ENCODE measurements around the gene MAFF.

Gene MAFF

DNA sequence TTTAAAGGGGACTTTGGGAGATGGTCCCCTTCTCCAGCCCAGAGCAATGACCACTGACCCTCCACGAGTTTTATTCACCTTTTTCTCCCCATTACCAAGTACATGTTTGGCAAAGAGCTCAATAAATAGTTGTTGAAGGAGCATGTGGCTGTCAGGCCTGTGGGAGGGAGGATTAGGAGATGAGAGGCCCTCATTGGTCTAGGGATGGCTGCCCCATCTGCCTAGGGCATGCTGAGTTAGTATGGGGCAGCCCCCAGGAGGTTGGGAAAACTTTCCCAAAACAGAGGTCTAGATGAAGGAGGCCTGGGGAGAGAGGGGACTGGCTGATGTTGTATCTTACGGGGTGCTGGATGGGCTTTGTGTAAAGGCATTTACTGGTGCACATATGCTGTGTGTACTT lies 10.6 kb downstream of the MAFF start:
- H2AFZ ChIP-seq (ENCODE audit: low read depth, low read length), result no peak overlapping the region
- DNase-seq, result no peak

DNA sequence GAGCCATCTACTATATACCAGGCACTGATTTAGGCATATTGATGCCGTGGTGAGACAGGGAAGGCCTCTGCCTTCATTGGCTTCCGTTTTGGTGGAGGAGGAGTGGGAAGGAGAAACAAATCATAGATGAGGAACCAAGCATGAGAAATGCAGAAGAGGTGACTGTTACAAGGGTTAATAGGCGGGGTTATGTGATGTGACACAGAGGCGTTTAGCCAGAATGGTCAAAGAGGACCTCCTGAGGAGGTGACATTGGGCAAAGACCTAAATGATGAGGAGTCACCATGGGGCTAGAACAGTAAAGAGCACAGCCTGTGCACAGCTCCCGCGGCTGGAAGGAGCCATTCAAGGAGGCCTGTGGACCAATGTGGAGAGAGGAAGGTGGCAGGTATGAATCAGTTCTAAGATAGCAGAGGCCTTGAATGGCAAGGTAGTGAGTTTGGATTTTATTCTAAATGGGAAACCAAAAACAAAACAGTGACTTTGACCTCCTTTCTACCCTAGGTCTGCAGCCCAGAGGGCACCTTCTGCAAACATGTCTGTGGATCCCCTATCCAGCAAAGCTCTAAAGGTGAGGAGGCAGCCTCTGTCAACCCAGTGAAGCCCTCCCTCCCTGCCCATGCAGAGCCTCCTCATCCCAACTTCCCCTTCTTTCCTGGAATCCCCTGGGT lies 11.7 kb downstream of the MAFF start:
- Histone ChIP-seq H2AK5ac (ENCODE audit: low read length, severe bottlenecking) (no peak overlapping the region), H3K27me3 (ENCODE audit: control insufficient read depth in 1 of 2, insufficient read depth in 1 of 2, low read length in 2 of 2) (no peaks in the 10 kb centered on the region), H2BK5ac (ENCODE audit: low read depth, low read length, poor library complexity, severe bottlenecking) (no peak overlapping the region), H3K18ac (ENCODE audit: low read depth in 1 of 2, low read length in 2 of 2) (no peak overlapping the region), H2BK120ac (ENCODE audit: low read depth, low read length) (no peak overlapping the region), H3K9ac (ENCODE audit: low read length) (peak overlapping the region; percentile 49), H3K9me3 (ENCODE audit: control insufficient read depth, low read length) (no peaks in the 10 kb centered on the region), H2AFZ (ENCODE audit: low read depth, low read length) (no peak overlapping the region), H4K91ac (ENCODE audit: low read length) (no peak overlapping the region), H2BK15ac (ENCODE audit: low read depth, poor library complexity, severe bottlenecking) (no peak overlapping the region), H3K4me3 (ENCODE audit: insufficient read depth in 1 of 2, low read depth in 1 of 2, low read length in 2 of 2) (no peak overlapping the region), H2BK12ac (ENCODE audit: low read length in 2 of 2) (peak overlapping the region in 1 of 2 experiments; percentile 33), H3K4ac (ENCODE audit: low read depth in 1 of 2, low read length in 2 of 2) (no peak overlapping the region), H3K4me1 (ENCODE audit: control insufficient read depth, insufficient read depth, low read depth, low read length) (peaks cover 18% of the 10 kb centered on the region), H4K8ac (ENCODE audit: low read length) (no peak overlapping the region), H3K27ac (ENCODE audit: low read length, poor library complexity, severe bottlenecking) (no peak overlapping the region), H3K14ac (ENCODE audit: low read length in 2 of 2) (peak overlapping the region in 1 of 2 experiments; percentile 72), H3K23ac (ENCODE audit: low read length in 2 of 2) (peak overlapping the region in 1 of 2 experiments; percentile 47), H3K36me3 (ENCODE audit: control insufficient read depth in 1 of 2, insufficient read depth in 2 of 2, low read depth in 1 of 2, low read length in 2 of 2) (peaks cover 34 to 52% of the 10 kb centered on the region in 2 experiments), H3K4me2 (ENCODE audit: low read length, poor library complexity, severe bottlenecking) (no peak overlapping the region), H3K79me1 (replicated peaks; ENCODE audit: low read length, poor library complexity, severe bottlenecking) (peaks cover 37% of the 10 kb centered on the region)
- DNase-seq, result peak; percentile 38
- WGBS, result 94% methylated on average over 6 of the region's 6 CpGs

More for the DNA sequence above, 10.6 kb downstream of the MAFF start:
- Histone ChIP-seq H3K9me3 (ENCODE audit: control insufficient read depth, low read length) (no peaks in the 10 kb centered on the region), H3K14ac (ENCODE audit: low read length in 2 of 2) (no peak overlapping the region), H3K79me1 (replicated peaks; ENCODE audit: low read length, poor library complexity, severe bottlenecking) (peaks cover 44% of the 10 kb centered on the region), H3K4me2 (ENCODE audit: low read length, poor library complexity, severe bottlenecking) (no peak overlapping the region), H4K91ac (ENCODE audit: low read length) (no peak overlapping the region), H2AK5ac (ENCODE audit: low read length, severe bottlenecking) (no peak overlapping the region), H3K4me3 (ENCODE audit: insufficient read depth in 1 of 2, low read depth in 1 of 2, low read length in 2 of 2) (no peak overlapping the region), H3K4ac (ENCODE audit: low read depth in 1 of 2, low read length in 2 of 2) (no peak overlapping the region), H3K9ac (ENCODE audit: low read length) (no peak overlapping the region), H3K23ac (ENCODE audit: low read length in 2 of 2) (no peak overlapping the region), H2BK12ac (ENCODE audit: low read length in 2 of 2) (no peak overlapping the region), H3K4me1 (ENCODE audit: control insufficient read depth, insufficient read depth, low read depth, low read length) (peaks cover 13% of the 10 kb centered on the region), H3K27me3 (ENCODE audit: control insufficient read depth in 1 of 2, insufficient read depth in 1 of 2, low read length in 2 of 2) (no peaks in the 10 kb centered on the region), H3K27ac (ENCODE audit: low read length, poor library complexity, severe bottlenecking) (no peak overlapping the region), H4K8ac (ENCODE audit: low read length) (no peak overlapping the region), H3K18ac (ENCODE audit: low read depth in 1 of 2, low read length in 2 of 2) (no peak overlapping the region), H2BK5ac (ENCODE audit: low read depth, low read length, poor library complexity, severe bottlenecking) (no peak overlapping the region), H3K36me3 (ENCODE audit: control insufficient read depth in 1 of 2, insufficient read depth in 2 of 2, low read depth in 1 of 2, low read length in 2 of 2) (peaks cover 41 to 61% of the 10 kb centered on the region in 2 experiments), H2BK15ac (ENCODE audit: low read depth, poor library complexity, severe bottlenecking) (no peak overlapping the region), H2BK120ac (ENCODE audit: low read depth, low read length) (no peak overlapping the region)
- WGBS, result 100% methylated on average over 1 of the region's 2 CpGs

GRCh38 chr22:38213990-38214301 lies 12.2 kb downstream of the MAFF start:
- peaks cover 31 to 49% of the 10 kb centered on the region in 2 experiments for H3K36me3 ChIP-seq (ENCODE audit: control insufficient read depth in 1 of 2, insufficient read depth in 2 of 2, low read depth in 1 of 2, low read length in 2 of 2)
- peak overlapping the region; percentile 5 for H4K8ac ChIP-seq (ENCODE audit: low read length)

GRCh38 chr22:38214302-38215056 lies 12.7 kb downstream of the MAFF start:
- H3K23ac ChIP-seq (ENCODE audit: low read length in 2 of 2), result no peak overlapping the region
- no peak overlapping the region for H2BK120ac ChIP-seq (ENCODE audit: low read depth, low read length)
- H3K4me2 ChIP-seq (ENCODE audit: low read length, poor library complexity, severe bottlenecking), result peak overlapping the region; percentile 8
- WGBS, result 41% methylated on average over 77 of the region's 81 CpGs
- peak overlapping the region; percentile 4 to 45 for H3K18ac ChIP-seq (ENCODE audit: low read depth in 1 of 2, low read length in 2 of 2)
- no peak overlapping the region for H2AFZ ChIP-seq (ENCODE audit: low read depth, low read length)
- peak overlapping the region; percentile 56 for H4K8ac ChIP-seq (ENCODE audit: low read length)
- no peak overlapping the region for H2AK5ac ChIP-seq (ENCODE audit: low read length, severe bottlenecking)
- peaks cover 26% of the 10 kb centered on the region for H3K4me1 ChIP-seq (ENCODE audit: control insufficient read depth, insufficient read depth, low read depth, low read length)
- H2BK15ac ChIP-seq (ENCODE audit: low read depth, poor library complexity, severe bottlenecking), result peak overlapping the region; percentile 33
- no peaks in the 10 kb centered on the region for H3K9me3 ChIP-seq (ENCODE audit: control insufficient read depth, low read length)
- DNase-seq, result peak; percentile 61
- no peaks in the 10 kb centered on the region for H3K27me3 ChIP-seq (ENCODE audit: control insufficient read depth in 1 of 2, insufficient read depth in 1 of 2, low read length in 2 of 2)
- H3K79me1 ChIP-seq (replicated peaks; ENCODE audit: low read length, poor library complexity, severe bottlenecking), result peaks cover 32% of the 10 kb centered on the region
- peak overlapping the region; percentile 6 to 31 for H3K4ac ChIP-seq (ENCODE audit: low read depth in 1 of 2, low read length in 2 of 2)
- H4K91ac ChIP-seq (ENCODE audit: low read length), result peak overlapping the region; percentile 77
- no peak overlapping the region for H3K27ac ChIP-seq (ENCODE audit: low read length, poor library complexity, severe bottlenecking)
- peak overlapping the region in 1 of 2 experiments; percentile 24 for H2BK12ac ChIP-seq (ENCODE audit: low read length in 2 of 2)
- H3K4me3 ChIP-seq (ENCODE audit: insufficient read depth in 1 of 2, low read depth in 1 of 2, low read length in 2 of 2), result peak overlapping the region in 1 of 2 experiments; percentile 37
- H3K9ac ChIP-seq (ENCODE audit: low read length), result peak overlapping the region; percentile 49
- H3K36me3 ChIP-seq (ENCODE audit: control insufficient read depth in 1 of 2, insufficient read depth in 2 of 2, low read depth in 1 of 2, low read length in 2 of 2), result peaks cover 31 to 49% of the 10 kb centered on the region in 2 experiments
- no peak overlapping the region for H2BK5ac ChIP-seq (ENCODE audit: low read depth, low read length, poor library complexity, severe bottlenecking)
- H3K14ac ChIP-seq (ENCODE audit: low read length in 2 of 2), result peak overlapping the region in 1 of 2 experiments; percentile 49

More at GRCh38 chr22:38213990-38214301, 12.2 kb downstream of the MAFF start:
- no peak overlapping the region for H2AFZ ChIP-seq (ENCODE audit: low read depth, low read length)
- no peak overlapping the region for H2BK15ac ChIP-seq (ENCODE audit: low read depth, poor library complexity, severe bottlenecking)
- DNase-seq, result peak; percentile 36
- H3K14ac ChIP-seq (ENCODE audit: low read length in 2 of 2), result no peak overlapping the region
- no peak overlapping the region for H2BK120ac ChIP-seq (ENCODE audit: low read depth, low read length)
- peaks cover 23% of the 10 kb centered on the region for H3K4me1 ChIP-seq (ENCODE audit: control insufficient read depth, insufficient read depth, low read depth, low read length)
- 60% methylated on average over 8 of the region's 8 CpGs for WGBS
- no peak overlapping the region for H3K4me3 ChIP-seq (ENCODE audit: insufficient read depth in 1 of 2, low read depth in 1 of 2, low read length in 2 of 2)
- H3K9me3 ChIP-seq (ENCODE audit: control insufficient read depth, low read length), result no peaks in the 10 kb centered on the region
- peak overlapping the region; percentile 49 for H3K9ac ChIP-seq (ENCODE audit: low read length)
- H4K91ac ChIP-seq (ENCODE audit: low read length), result no peak overlapping the region
- H3K27me3 ChIP-seq (ENCODE audit: control insufficient read depth in 1 of 2, insufficient read depth in 1 of 2, low read length in 2 of 2), result no peaks in the 10 kb centered on the region
- no peak overlapping the region for H3K4ac ChIP-seq (ENCODE audit: low read depth in 1 of 2, low read length in 2 of 2)
- H2BK12ac ChIP-seq (ENCODE audit: low read length in 2 of 2), result no peak overlapping the region
- no peak overlapping the region for H2AK5ac ChIP-seq (ENCODE audit: low read length, severe bottlenecking)
- no peak overlapping the region for H3K23ac ChIP-seq (ENCODE audit: low read length in 2 of 2)
- no peak overlapping the region for H3K27ac ChIP-seq (ENCODE audit: low read length, poor library complexity, severe bottlenecking)
- H3K18ac ChIP-seq (ENCODE audit: low read depth in 1 of 2, low read length in 2 of 2), result no peak overlapping the region
- H3K4me2 ChIP-seq (ENCODE audit: low read length, poor library complexity, severe bottlenecking), result no peak overlapping the region
- no peak overlapping the region for H2BK5ac ChIP-seq (ENCODE audit: low read depth, low read length, poor library complexity, severe bottlenecking)
- H3K79me1 ChIP-seq (replicated peaks; ENCODE audit: low read length, poor library complexity, severe bottlenecking), result peaks cover 33% of the 10 kb centered on the region

All from mesenchymal stem cell (in vitro differentiated cells and primary cell).